ENCODE data around the gene RGMB. TPM values are rescaled to one million over a fixed set of nuclear protein-coding genes. Genes with fewer than 3 reads are reported as not detected.
"Not testable (repeated sequence)": the region's sequence is repeated elsewhere in the genome, so short reads cannot be mapped to it uniquely, and the experiment has no call there.

RGMB gene
- total RNA-seq, 1 experiment from 2014 or later: 16.4 TPM

GRCh38 chr5:98750693-98751092 is 22.8 kb upstream of the RGMB start:
- intact Hi-C loops (cut with micrococcal nuclease; ENCODE audit: unreplicated experiment): no loop called here
- no peaks in the 10 kb centered on the region for H3K36me3 ChIP-seq (ENCODE audit: insufficient read depth, low read length, poor library complexity, severe bottlenecking)
- no peak for TF ChIP-seq EZH2 (IDR thresholded peaks at IDR 0.05; ENCODE audit: borderline replicate concordance, low read depth, low read length, poor library complexity, severe bottlenecking)
- peak; percentile 56 for TF ChIP-seq CTCF (conservative IDR thresholded peaks at IDR 0.05; ENCODE audit: low read depth, low read length)
- H3K4me3 ChIP-seq (ENCODE audit: low read depth, low read length, poor library complexity, severe bottlenecking): no peak overlapping the region
- no peaks in the 10 kb centered on the region for H3K9me3 ChIP-seq (ENCODE audit: low read depth, low read length, poor library complexity, severe bottlenecking)
- no peaks in the 10 kb centered on the region for H3K27me3 ChIP-seq (replicated peaks; ENCODE audit: insufficient read depth, low read depth, low read length, poor library complexity)
- BruUV-seq (replicated peaks): no TSS peak
- ChIA-PET CTCF (no interaction called here), POLR2A (ENCODE audit: low non-redundant PET) (no interaction called here)
- peak; percentile 43 for DNase-seq (ENCODE audit: low spot score)
- H3K4me1 ChIP-seq (ENCODE audit: insufficient read depth, low read length, poor library complexity, severe bottlenecking): no peaks in the 10 kb centered on the region
- no peak overlapping the region for H3K27ac ChIP-seq (ENCODE audit: low read depth, low read length, poor library complexity, severe bottlenecking)

- H3K36me3 ChIP-seq (ENCODE audit: insufficient read depth, low read length, poor library complexity, severe bottlenecking); H3K9me3 ChIP-seq (ENCODE audit: low read depth, low read length, poor library complexity, severe bottlenecking); H3K4me3 ChIP-seq (ENCODE audit: low read depth, low read length, poor library complexity, severe bottlenecking); H3K27ac ChIP-seq (ENCODE audit: low read depth, low read length, poor library complexity, severe bottlenecking); BruUV-seq (replicated peaks); intact Hi-C loops (cut with micrococcal nuclease; ENCODE audit: unreplicated experiment); H3K27me3 ChIP-seq (replicated peaks; ENCODE audit: insufficient read depth, low read depth, low read length, poor library complexity); DNase-seq (ENCODE audit: low spot score); POLR2A ChIA-PET (ENCODE audit: low non-redundant PET); H3K4me1 ChIP-seq (ENCODE audit: insufficient read depth, low read length, poor library complexity, severe bottlenecking); CTCF ChIA-PET: not testable (repeated sequence)
Measured at GRCh38 chr5:98752331-98752730, 21.1 kb upstream of the RGMB start.

- H3K9me3 ChIP-seq (ENCODE audit: low read depth, low read length, poor library complexity, severe bottlenecking); DNase-seq (ENCODE audit: low spot score); POLR2A ChIA-PET (ENCODE audit: low non-redundant PET); BruUV-seq (replicated peaks); intact Hi-C loops (cut with micrococcal nuclease; ENCODE audit: unreplicated experiment); H3K36me3 ChIP-seq (ENCODE audit: insufficient read depth, low read length, poor library complexity, severe bottlenecking); H3K4me3 ChIP-seq (ENCODE audit: low read depth, low read length, poor library complexity, severe bottlenecking); H3K27me3 ChIP-seq (replicated peaks; ENCODE audit: insufficient read depth, low read depth, low read length, poor library complexity); CTCF ChIA-PET; H3K4me1 ChIP-seq (ENCODE audit: insufficient read depth, low read length, poor library complexity, severe bottlenecking); H3K27ac ChIP-seq (ENCODE audit: low read depth, low read length, poor library complexity, severe bottlenecking): not testable (repeated sequence)
Measured at GRCh38 chr5:98752801-98753200, 20.7 kb upstream of the RGMB start.

GRCh38 chr5:98753507-98753906 is 20.0 kb upstream of the RGMB start:
- intact Hi-C loops (cut with micrococcal nuclease; ENCODE audit: unreplicated experiment): no loop called here
- CTCF ChIA-PET: no interaction called here
- no peak for TF ChIP-seq CTCF (conservative IDR thresholded peaks at IDR 0.05; ENCODE audit: low read depth, low read length)
- TF ChIP-seq EZH2 (IDR thresholded peaks at IDR 0.05; ENCODE audit: borderline replicate concordance, low read depth, low read length, poor library complexity, severe bottlenecking): no peak

More at GRCh38 chr5:98753507-98753906, 20.0 kb upstream of the RGMB start:
- DNase-seq (ENCODE audit: low spot score): no peak
- peaks cover 8% of the 10 kb centered on the region for H3K27me3 ChIP-seq (replicated peaks; ENCODE audit: insufficient read depth, low read depth, low read length, poor library complexity)
- H3K4me1 ChIP-seq (ENCODE audit: insufficient read depth, low read length, poor library complexity, severe bottlenecking): no peaks in the 10 kb centered on the region
- H3K36me3 ChIP-seq (ENCODE audit: insufficient read depth, low read length, poor library complexity, severe bottlenecking): no peaks in the 10 kb centered on the region
- H3K9me3 ChIP-seq (ENCODE audit: low read depth, low read length, poor library complexity, severe bottlenecking): no peaks in the 10 kb centered on the region
- no peak overlapping the region for H3K4me3 ChIP-seq (ENCODE audit: low read depth, low read length, poor library complexity, severe bottlenecking)
- POLR2A ChIA-PET (ENCODE audit: low non-redundant PET): no interaction called here
- H3K27ac ChIP-seq (ENCODE audit: low read depth, low read length, poor library complexity, severe bottlenecking): no peak overlapping the region
- no TSS peak for BruUV-seq (replicated peaks)

Data from A673 (cell line).